Cardiac muscle cell (in vitro differentiated cells and primary cell): Measurements from ENCODE around the gene DENND1C. TPM values are rescaled to one million over a fixed set of nuclear protein-coding genes. Genes with fewer than 3 reads are reported as not detected.

Source experiments
- DNase-seq, 2 donors: peaks; one replicate each; pipeline versions ENCODE4 v3.0.0 to v3.0.0-alpha.2; 2010 to 2017; ENCODE audit warnings: low read depth in 1 of 2, low spot score in 1 of 2
- H3K27ac ChIP-seq: fragments of 200-600 bp; sonication (generic); 2 replicates; pipeline ENCODE4 v1.5.1; 2016
- H3K27me3 ChIP-seq: fragments of 200-600 bp; sonication (generic); 2 replicates; pipeline ENCODE4 v1.6.0; 2016; ENCODE audit warnings: control low read depth
- H3K36me3 ChIP-seq: fragments of 200-600 bp; sonication (generic); 2 replicates; pipeline ENCODE4 v1.5.1; 2016; ENCODE audit warnings: control low read depth
- H3K4me1 ChIP-seq: fragments of 200-600 bp; sonication (generic); 2 replicates; pipeline ENCODE4 v1.8.1; 2017; ENCODE audit warnings: low read depth, mild to moderate bottlenecking, mixed run types
- H3K4me3 ChIP-seq: fragments of 200-600 bp; sonication (generic); 2 replicates; pipeline ENCODE4 v1.5.1; 2016; ENCODE audit warnings: mild to moderate bottlenecking
- H3K9me3 ChIP-seq: fragments of 200-600 bp; sonication (generic); 2 replicates; pipeline ENCODE4 v1.5.1; 2017; ENCODE audit warnings: low read depth, mild to moderate bottlenecking, control low read depth
- polyA plus RNA-seq: library from polyadenylated mRNA; unstranded; fragments of >200 nt; fragmentation: Nextera tagmentation; extraction: Ambion mirVana; gene quantifications from 2 replicates; pipeline ENCODE4 v1.2.1, GENCODE V29; 2016
- total RNA-seq: library from RNA; depleted of rRNA; stranded (reverse); fragments of >200 nt; gene quantifications from 2 replicates; pipeline ENCODE4 v1.2.3, GENCODE V29; 2016
- TF ChIP-seq, protein P1 (sequence below): IDR thresholded peaks from 2 replicates; pipeline ENCODE4 v1.5.1; 2012; ENCODE audit warnings: low read depth, mild to moderate bottlenecking, low read length

Gene DENND1C
- total and polyA plus RNA-seq, 2 experiments from 2014 or later = 1.8 to 4.9 TPM

DNA sequence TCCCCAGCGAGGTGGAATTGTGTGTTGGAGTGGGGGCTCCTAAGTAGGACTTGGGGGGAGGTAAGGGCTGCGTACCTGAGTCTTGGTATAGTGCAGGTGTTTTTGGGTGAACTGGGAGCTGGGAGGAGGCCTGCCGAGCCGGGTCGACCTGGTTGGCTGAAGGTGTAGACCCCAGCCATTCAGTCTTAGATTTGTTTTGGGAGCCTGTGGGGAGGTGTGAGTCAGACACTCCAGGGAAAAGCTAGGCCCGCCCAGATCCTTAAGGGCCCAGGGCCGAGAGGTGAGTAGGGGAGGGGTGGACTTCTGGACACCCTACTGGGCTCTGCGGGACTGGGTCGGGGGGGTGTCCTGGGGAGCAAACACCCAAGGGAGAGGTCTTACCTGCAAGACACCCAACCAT, 16.6 kb downstream of the DENND1C start:
- Histone ChIP-seq H3K36me3 (no peaks in the 10 kb centered on the region), H3K9me3 (no peaks in the 10 kb centered on the region), H3K27ac (no peak overlapping the region), H3K4me3 (no peak overlapping the region), H3K27me3 (peaks cover 48% of the 10 kb centered on the region), H3K4me1 (no peaks in the 10 kb centered on the region)
- TF ChIP-seq, protein P1, sequence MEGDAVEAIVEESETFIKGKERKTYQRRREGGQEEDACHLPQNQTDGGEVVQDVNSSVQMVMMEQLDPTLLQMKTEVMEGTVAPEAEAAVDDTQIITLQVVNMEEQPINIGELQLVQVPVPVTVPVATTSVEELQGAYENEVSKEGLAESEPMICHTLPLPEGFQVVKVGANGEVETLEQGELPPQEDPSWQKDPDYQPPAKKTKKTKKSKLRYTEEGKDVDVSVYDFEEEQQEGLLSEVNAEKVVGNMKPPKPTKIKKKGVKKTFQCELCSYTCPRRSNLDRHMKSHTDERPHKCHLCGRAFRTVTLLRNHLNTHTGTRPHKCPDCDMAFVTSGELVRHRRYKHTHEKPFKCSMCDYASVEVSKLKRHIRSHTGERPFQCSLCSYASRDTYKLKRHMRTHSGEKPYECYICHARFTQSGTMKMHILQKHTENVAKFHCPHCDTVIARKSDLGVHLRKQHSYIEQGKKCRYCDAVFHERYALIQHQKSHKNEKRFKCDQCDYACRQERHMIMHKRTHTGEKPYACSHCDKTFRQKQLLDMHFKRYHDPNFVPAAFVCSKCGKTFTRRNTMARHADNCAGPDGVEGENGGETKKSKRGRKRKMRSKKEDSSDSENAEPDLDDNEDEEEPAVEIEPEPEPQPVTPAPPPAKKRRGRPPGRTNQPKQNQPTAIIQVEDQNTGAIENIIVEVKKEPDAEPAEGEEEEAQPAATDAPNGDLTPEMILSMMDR = no peak
- DNase-seq = no peak

DNA sequence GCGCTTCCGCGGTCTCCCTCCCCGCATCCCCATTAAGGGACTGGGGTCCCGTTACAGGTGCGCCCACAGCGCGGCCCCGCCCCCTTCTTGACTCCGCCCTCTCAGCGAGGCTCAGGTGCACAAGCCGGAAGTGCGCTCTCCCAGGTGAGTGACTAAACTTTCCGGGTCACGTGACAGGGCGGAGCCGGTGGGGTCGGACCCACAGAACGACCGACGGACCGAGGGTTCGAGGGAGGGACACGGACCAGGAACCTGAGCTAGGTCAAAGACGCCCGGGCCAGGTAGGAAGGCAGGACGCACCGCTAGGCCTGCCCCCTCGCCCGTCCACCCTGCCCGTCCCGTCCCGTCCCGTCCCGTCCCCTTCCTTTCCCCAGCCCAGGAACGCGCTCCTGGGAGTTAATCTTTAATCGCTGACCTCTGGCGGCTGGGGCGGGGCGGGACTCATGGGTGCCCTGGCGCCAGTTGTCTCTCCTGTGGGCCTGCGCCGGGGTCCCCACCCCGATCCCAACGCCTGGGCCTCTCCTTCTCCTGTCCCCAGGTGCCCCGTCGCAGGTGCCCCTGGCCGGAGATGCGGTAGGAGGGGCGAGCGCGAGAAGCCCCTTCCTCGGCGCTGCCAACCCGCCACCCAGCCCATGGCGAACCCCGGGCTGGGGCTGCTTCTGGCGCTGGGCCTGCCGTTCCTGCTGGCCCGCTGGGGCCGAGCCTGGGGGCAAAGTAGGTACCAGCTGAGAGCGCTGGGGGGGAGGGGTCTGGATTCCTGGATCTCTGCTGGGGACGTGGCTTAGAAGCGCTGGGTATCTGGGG, 17.3 kb downstream of the DENND1C start, which contains the start of gene CRB3:
Gene CRB3, plus strand, starts transcription at position 202 of the 804 bp plus-strand sequence. Its CDS starts 431 bp downstream, at position 633.
- Histone ChIP-seq H3K4me3 (peak within 1 kb of the TSS; percentile 19), H3K9me3 (no peaks in the 10 kb centered on the region), H3K4me1 (no peaks in the 10 kb centered on the region), H3K27ac (no peak within 1 kb of the TSS), H3K36me3 (no peaks in the 10 kb centered on the region), H3K27me3 (peaks cover 48% of the 10 kb centered on the region)
- TF ChIP-seq, protein P1 = no peak
- DNase-seq = no peak

DNA sequence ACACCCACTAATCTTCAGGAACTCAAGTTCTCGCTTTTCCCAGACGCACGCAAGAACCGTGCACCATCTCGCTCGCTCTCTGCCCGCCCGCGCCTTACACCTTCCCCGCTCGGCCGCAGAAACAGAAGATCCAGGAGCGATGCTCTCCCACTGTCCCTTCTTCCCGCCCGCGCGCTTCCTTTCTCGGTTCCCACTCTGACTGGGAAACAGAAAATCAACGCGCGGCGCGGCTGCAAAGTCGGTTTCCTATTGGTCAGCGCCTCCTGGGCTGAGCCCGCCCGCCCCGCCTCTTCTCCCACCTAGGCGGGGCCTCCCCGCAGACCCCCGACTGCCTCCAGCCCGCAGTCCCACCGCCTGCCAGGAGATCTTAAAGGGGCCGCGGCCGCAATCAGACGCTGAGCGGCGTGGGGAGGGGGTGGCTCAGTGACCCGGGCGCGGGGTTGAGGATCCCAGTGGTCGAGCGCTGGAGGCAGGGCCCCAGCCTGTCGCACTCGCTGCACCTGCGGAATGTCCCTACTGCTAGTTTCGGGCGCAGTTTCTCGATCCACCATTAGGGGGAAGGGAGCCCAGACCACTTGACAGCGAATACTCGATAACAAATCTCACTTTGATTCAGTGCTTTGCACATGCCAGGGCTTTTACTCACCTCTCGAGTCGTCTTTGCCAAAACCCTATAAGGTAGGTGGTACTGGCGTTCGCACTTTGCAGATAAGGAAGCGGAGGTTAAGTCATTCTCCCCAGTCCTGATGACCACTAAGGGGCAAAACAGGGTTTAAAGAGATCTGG, 21.3 kb downstream of the DENND1C start:
- peaks cover 7% of the 10 kb centered on the region for H3K36me3 ChIP-seq
- peaks cover 11% of the 10 kb centered on the region for H3K4me1 ChIP-seq
- peaks cover 40% of the 10 kb centered on the region for H3K27me3 ChIP-seq
- H3K27ac ChIP-seq = peak overlapping the region; percentile 84
- TF ChIP-seq, protein P1 = peak; percentile 41
- peak; percentile 99 to 100 for DNase-seq
- peak overlapping the region; percentile 62 for H3K4me3 ChIP-seq
- H3K9me3 ChIP-seq = no peaks in the 10 kb centered on the region

DNA sequence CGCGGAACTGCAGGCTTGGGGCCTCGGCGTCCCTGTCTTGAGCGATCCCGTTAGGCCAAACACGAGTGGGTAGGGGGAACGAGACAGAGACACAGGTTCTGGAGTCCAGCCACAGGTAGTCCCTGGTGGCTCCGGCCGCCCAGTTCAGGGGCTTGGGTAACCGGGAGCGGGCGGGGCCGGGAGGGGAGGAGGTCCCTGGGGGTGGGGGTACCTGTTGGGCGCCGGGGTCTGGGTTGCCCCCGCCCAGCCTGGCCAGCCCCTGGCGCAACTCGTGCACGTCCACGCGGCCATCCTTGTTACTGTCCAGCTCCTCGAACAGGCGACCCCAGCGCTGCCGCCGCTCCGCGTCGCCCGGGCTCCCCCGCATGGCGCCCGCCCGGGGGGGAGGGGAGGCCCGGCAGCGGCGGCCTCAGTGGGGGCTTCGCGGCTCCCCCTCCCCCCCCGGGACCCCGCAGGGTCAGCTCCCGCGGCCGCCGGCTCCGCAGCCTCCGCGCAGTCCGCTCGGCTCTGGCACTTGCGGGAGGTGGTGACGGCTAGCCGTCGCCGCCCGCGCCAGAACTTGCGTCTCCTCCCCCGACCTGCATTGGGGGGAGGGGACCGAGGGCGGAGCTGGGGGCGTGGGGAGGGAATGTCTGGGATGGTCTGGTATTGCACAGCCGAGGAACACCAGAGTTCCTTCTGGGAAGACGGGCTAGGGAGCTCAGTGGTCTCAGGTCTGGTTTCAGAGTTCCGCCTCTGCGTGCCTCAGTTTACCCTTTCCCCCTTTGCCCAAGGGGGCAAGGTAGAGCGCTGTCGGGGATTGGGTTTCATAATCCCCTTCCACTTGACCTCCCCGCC, 22.1 kb downstream of the DENND1C start, which contains the start of gene SLC25A23:
Gene SLC25A23, minus strand, starts transcription at position 531 of the 837 bp plus-strand sequence. Its CDS starts 164 bp downstream, at position 367.
- Histone ChIP-seq H3K36me3 (peaks cover 7% of the 10 kb centered on the region), H3K9me3 (no peaks in the 10 kb centered on the region), H3K4me3 (peak within 1 kb of the TSS; percentile 62), H3K27ac (peak within 1 kb of the TSS; percentile 84), H3K4me1 (peaks cover 11% of the 10 kb centered on the region), H3K27me3 (peaks cover 31% of the 10 kb centered on the region)
- TF ChIP-seq, protein P1 = no peak
- peak; percentile 83 to 86 for DNase-seq
